Measurements from ENCODE around the gene TMPRSS4. TPM values are rescaled to one million over a fixed set of nuclear protein-coding genes. Genes with fewer than 3 reads are reported as not detected.

TMPRSS4 gene, protein sequence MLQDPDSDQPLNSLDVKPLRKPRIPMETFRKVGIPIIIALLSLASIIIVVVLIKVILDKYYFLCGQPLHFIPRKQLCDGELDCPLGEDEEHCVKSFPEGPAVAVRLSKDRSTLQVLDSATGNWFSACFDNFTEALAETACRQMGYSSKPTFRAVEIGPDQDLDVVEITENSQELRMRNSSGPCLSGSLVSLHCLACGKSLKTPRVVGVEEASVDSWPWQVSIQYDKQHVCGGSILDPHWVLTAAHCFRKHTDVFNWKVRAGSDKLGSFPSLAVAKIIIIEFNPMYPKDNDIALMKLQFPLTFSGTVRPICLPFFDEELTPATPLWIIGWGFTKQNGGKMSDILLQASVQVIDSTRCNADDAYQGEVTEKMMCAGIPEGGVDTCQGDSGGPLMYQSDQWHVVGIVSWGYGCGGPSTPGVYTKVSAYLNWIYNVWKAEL
- total RNA-seq (2016; rRNA removed; fragmentation: Illumina TruSeq; extraction: Trizol), result not detected in 2 replicates
- not detected in 2 replicates for total RNA-seq (2016; cell fraction: cytosol; rRNA removed; fragmentation: Illumina TruSeq; extraction: Trizol; ENCODE audit: low read depth)
- not detected in 2 replicates for total RNA-seq (2016; cell fraction: insoluble cytoplasmic fraction; rRNA removed; fragmentation: Illumina TruSeq; extraction: Trizol)
- not detected in 2 replicates for total RNA-seq (2016; cell fraction: membrane; rRNA removed; fragmentation: Illumina TruSeq; extraction: Trizol)
- total RNA-seq (2016; cell fraction: nucleus; rRNA removed; fragmentation: Illumina TruSeq; extraction: Trizol), result not detected in 2 replicates
- 0.18 and 0.32 TPM in 2 replicates for polyA plus RNA-seq (2011; rRNA removed)
- 0.06 and 0.09 TPM in 2 replicates for polyA plus RNA-seq (2011; cell fraction: cytosol; rRNA removed)
- 0.17 and 0.29 TPM in 2 replicates for polyA plus RNA-seq (2011; cell fraction: nucleus; rRNA removed)
- 0.27 and 0.35 TPM in 2 replicates for polyA plus RNA-seq (2012)
- polyA plus RNA-seq (2016; cell fraction: cytosol; fragmentation: Illumina TruSeq; extraction: Trizol; ENCODE audit: low read depth), result not detected in 2 replicates
- polyA plus RNA-seq (2016; cell fraction: insoluble cytoplasmic fraction; fragmentation: Illumina TruSeq; extraction: Trizol; ENCODE audit: low read depth), result not detected in 2 replicates
- not detected in 2 replicates for polyA plus RNA-seq (2016; cell fraction: membrane; fragmentation: Illumina TruSeq; extraction: Trizol; ENCODE audit: low read depth)
- polyA plus RNA-seq (2016; cell fraction: nucleus; fragmentation: Illumina TruSeq; extraction: Trizol; ENCODE audit: insufficient read depth, low read depth), result not detected in 2 replicates
- not detected in 2 replicates for polyA minus RNA-seq (2011; rRNA and poly(A)+ RNA removed; ENCODE audit: low replicate concordance)
- polyA minus RNA-seq (2011; cell fraction: cytosol; rRNA and poly(A)+ RNA removed), result not detected in 2 replicates
- 0.25 TPM in 1 of 2 replicates, not detected in the other for polyA minus RNA-seq (2011; cell fraction: nucleus; rRNA and poly(A)+ RNA removed)
- Bru-seq, nascent RNA, result percentile 5 among the genes with signal in this experiment
- not detected for BruChase-seq, experiment 1, labeled RNA remaining after a 6-hour chase
- not detected for BruChase-seq, experiment 2, labeled RNA remaining after a 2-hour chase
- long read RNA-seq, experiment 1, result 0 reads
- long read RNA-seq, experiment 2, result 0 reads

- Histone ChIP-seq H3K4me2 (ENCODE audit: low read depth, low read length) (no peak within 1 kb of the TSS), H4K20me1 (ENCODE audit: insufficient read depth, low read length) (no peaks in the 10 kb centered on the region), H3K9ac (ENCODE audit: insufficient read depth, low read depth, low read length) (no peak within 1 kb of the TSS), H3K9me3 (ENCODE audit: low read length) (no peaks in the 10 kb centered on the region), H3K27ac (ENCODE audit: extremely low read length, insufficient read depth, low read length) (no peak within 1 kb of the TSS), H3K4me1 (ENCODE audit: insufficient read depth, low read length) (peaks cover 33% of the 10 kb centered on the region), H3K36me3 (replicated peaks in 1 of 2; ENCODE audit: control insufficient read depth in 1 of 2, insufficient read depth in 2 of 2, low read length in 2 of 2) (no peaks in the 10 kb centered on the region), H3K27me3 (ENCODE audit: control insufficient read depth in 1 of 2, insufficient read depth in 2 of 2, low read length in 2 of 2) (peaks cover 0 to 56% of the 10 kb centered on the region in 2 experiments; a peak in 4 of 5 replicates), H3K79me2 (ENCODE audit: insufficient read depth, low read length) (no peaks in the 10 kb centered on the region), H2AFZ (ENCODE audit: low read length) (no peak within 1 kb of the TSS), H3K4me3 (replicated peaks in 1 of 3; ENCODE audit: insufficient read depth in 1 of 3, low read depth in 2 of 3, low read length in 3 of 3) (no peak within 1 kb of the TSS)
- 39% methylated on average over 5 of the region's 7 CpGs for WGBS (ENCODE audit: low lambda C conversion rate)
- no peak for ATAC-seq
- no peak for TF ChIP-seq MTA1 (CRISPR knock-in tag; IDR thresholded peaks at IDR 0.05; ENCODE audit: borderline replicate concordance)
- no peak for TF ChIP-seq ZBTB2 (CRISPR knock-in tag; IDR thresholded peaks at IDR 0.05; ENCODE audit: low read depth)
- TF ChIP-seq ZNF468 (CRISPR knock-in tag; IDR thresholded peaks at IDR 0.05), result no peak
- no peak for TF ChIP-seq KLF6 (CRISPR knock-in tag; IDR thresholded peaks at IDR 0.05)
- TF ChIP-seq ZNF550 (CRISPR knock-in tag; IDR thresholded peaks at IDR 0.05; ENCODE audit: borderline replicate concordance), result no peak
- FAIRE-seq, result no peak
- POLR2A ChIA-PET, result no interaction called here
- in situ Hi-C loops (cut with HindIII; ENCODE audit: extremely low pct_ligation_motif_present, low pct_unique_long_range_greater_than_20kb), result no loop called here
- BruUV-seq (replicated peaks), result no TSS peak
- intact Hi-C loops (cut with micrococcal nuclease; ENCODE audit: unreplicated experiment), result no loop called here
- DNase-seq (ENCODE audit: low spot score), result no peak
- CTCF ChIA-PET (ENCODE audit: low intra/inter-chr PET ratio, low total read pairs), result no interaction called here
Measured at GRCh38 chr11:118076754-118077281, at the start of gene TMPRSS4. TMPRSS4 (plus strand) TSS chr11:118077078; CDS start chr11:118077303, 225 bp downstream.

Measured in HepG2 (cell line).